C4-2B (cell line): ENCODE results near the gene SLC35F5.

Source experiments
- ZFX ChIP-seq: fragments of 450-650 bp; IDR thresholded peaks from 2 replicates; pipeline ENCODE4 v1.6.1; 2017
- TF ChIP-seq, protein P1 (sequence below): fragments of 450-650 bp; conservative IDR thresholded peaks from 2 replicates; pipeline ENCODE4 v1.5.1; 2017; ENCODE audit warnings: mild to moderate bottlenecking

DNA sequence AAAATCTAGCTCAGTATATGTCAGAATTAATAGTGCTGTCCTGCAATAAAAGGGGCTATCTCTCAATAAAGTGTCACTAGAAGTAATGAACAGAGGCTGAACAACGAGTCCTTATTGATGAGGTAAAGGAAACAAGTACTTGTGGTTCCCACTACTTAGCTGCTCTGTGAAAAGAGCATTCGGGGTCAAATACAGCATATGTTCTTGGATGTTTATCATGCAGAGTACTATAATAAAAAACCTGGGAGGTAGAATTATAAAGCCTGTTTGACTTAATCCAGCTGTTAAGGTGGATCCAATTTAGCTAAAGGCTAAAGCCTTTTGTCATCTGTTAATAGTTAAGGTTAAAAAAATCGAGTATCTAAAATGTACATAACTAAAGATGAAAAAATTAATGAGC lies 32.4 kb downstream of the SLC35F5 start:
- TF ChIP-seq, protein P1, sequence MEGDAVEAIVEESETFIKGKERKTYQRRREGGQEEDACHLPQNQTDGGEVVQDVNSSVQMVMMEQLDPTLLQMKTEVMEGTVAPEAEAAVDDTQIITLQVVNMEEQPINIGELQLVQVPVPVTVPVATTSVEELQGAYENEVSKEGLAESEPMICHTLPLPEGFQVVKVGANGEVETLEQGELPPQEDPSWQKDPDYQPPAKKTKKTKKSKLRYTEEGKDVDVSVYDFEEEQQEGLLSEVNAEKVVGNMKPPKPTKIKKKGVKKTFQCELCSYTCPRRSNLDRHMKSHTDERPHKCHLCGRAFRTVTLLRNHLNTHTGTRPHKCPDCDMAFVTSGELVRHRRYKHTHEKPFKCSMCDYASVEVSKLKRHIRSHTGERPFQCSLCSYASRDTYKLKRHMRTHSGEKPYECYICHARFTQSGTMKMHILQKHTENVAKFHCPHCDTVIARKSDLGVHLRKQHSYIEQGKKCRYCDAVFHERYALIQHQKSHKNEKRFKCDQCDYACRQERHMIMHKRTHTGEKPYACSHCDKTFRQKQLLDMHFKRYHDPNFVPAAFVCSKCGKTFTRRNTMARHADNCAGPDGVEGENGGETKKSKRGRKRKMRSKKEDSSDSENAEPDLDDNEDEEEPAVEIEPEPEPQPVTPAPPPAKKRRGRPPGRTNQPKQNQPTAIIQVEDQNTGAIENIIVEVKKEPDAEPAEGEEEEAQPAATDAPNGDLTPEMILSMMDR: no peak
- no peak for TF ChIP-seq ZFX
